GM18873 (cell line): ENCODE results near the gene NCKAP5L.
"Not testable (repeated sequence)": the region's sequence is repeated elsewhere in the genome, so short reads cannot be mapped to it uniquely, and the experiment has no call there.

Source experiments
- ATAC-seq: cut with Tn5 transposase; IDR thresholded peaks from one replicate; pipeline ENCODE4 v1.9.1; 2021; ENCODE audit warnings: mild to moderate bottlenecking, moderate library complexity, moderate number of reproducible peaks; ENCODE audit not compliant: unreplicated experiment, low FRiP score

The NCKAP5L gene

DNA sequence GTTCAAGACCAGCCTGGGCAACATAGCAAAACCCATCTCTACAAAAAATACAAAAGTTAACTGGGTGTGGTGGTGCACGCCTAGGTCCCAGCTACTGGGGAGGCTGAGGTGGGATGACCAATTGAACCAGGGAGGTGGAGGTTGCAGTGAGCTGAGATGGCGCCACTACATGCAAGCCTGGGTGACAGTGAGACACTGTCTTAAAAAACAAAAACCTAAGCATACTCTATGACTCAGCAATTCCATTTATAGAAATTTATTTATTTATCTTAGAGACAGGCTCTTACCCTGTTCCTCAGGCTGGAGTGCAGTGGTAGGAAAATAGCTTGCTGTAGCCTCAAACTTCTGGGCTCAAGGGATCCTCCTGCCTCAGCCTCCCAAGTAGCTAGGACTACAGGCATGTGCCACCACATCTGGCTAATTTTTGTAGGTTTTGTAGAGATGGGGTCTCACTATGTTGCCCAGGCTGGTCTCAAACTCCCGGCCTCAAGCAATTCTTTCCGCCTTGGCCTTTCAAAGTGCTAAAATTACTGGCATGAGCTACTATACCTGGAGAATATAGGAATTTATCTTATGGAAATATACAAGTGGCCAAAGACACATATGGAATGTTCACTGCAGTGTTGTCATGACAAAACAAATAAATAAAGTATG is 43.3 kb downstream of the NCKAP5L start:
- no peak for ATAC-seq

DNA sequence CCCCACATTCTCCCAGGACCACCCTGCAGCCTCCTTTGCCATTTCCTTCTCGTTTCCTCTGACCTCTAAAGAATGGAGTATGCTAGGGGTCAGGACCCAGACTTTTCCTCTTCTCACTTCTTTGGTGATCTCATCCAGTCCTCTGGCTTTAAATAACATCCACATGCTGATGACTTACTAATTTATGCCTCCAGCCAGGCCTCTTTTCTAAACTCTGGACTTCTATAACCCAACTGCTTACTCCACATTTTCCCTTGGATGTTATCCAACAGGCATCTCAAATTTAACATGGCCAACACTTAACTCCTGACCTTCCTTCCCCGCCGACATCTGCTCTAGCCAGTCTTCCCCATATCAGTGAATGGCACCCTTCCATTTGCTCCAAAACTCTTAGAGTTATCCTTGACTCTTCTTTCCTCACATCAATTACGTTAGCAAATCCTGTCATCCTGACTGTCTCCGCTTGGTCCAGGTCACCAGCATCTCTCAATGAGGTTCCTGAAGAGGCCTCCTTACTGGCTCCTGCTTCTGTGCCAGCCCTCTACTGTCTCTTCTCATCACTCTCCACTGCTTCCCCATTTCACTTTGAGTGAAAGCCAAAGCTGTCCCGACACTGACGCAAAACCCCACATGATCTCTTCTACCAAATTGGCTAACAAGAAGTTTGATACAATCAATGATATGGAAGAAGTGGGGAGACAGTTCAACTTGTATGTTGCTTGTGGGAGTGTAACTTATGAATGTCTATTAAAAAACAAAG is 44.1 kb downstream of the NCKAP5L start:
- ATAC-seq: no peak

DNA sequence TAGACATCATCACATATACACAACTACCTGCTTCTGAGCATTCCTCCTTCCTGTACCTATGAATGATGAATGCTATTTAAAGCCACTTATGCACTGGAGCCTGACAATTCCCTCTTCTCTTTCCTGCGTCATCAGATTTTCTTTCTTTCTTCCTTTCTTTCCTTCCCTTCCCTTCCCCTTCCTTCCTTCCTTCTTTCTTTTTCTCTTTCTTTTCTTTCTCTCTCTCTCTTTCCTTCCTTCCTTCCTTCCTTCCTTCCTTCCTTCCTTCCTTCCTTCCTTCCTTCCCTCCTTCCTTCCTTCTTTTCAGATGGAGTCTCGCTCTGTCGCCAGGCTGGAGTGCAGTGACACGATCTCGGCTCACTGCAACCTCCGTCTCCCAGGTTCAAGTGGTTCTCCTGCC is 47.3 kb downstream of the NCKAP5L start:
- ATAC-seq: not testable (repeated sequence)

GRCh38 chr12:49779581-49779980 is 48.6 kb downstream of the NCKAP5L start:
- no peak for ATAC-seq

GRCh38 chr12:49777800-49778748 is 50.1 kb downstream of the NCKAP5L start:
- no peak for ATAC-seq

DNA sequence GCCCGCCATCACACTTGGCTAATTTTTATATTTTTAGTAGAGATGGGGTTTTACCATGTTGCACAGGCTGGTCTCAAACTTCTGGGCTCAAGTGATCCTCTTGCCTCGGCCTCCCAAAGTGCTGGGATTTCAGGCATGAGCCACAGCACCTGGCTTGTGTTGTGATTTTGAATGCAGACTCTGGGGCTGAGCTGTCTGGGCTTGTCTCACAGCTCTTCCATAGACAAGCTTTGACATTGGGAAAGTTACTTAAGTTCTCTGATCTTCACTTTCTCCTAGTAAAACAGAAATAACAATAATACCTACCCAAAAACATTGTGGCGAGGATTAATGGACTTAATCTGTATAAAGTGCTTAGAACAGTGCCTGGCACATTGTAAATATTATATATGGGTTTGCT is 50.9 kb downstream of the NCKAP5L start:
- ATAC-seq: no peak

- ATAC-seq: no peak
Measured at GRCh38 chr12:49776858-49777257, 51.4 kb downstream of the NCKAP5L start.

- no peak for ATAC-seq
Measured at GRCh38 chr12:49776413-49776812, 51.8 kb downstream of the NCKAP5L start.

- not testable (repeated sequence) for ATAC-seq
Measured at GRCh38 chr12:49773102-49773501, 55.1 kb downstream of the NCKAP5L start.

DNA sequence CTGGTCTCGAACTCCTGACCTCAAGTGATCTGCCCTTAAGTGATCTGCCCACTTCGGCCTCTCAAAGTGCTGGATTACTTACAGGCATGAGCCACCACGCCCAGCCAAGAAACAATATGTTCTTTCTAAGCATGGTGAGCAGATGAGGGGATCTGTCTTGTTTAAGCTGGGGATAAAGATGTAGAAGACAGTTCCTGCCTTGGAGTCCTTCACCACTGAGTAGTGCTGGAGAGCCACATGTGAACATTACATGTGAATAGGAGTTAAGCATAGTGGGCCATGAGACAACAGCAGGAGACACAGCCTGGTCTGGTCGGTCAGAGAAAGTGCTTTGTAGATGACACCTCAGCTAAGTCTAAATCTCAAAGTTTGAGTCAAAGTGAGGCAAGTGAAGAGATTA is 60.9 kb downstream of the NCKAP5L start:
- ATAC-seq: no peak

- no peak for ATAC-seq
Measured at GRCh38 chr12:49766115-49766455, 62.1 kb downstream of the NCKAP5L start.

GRCh38 chr12:49764126-49764525 is 64.1 kb downstream of the NCKAP5L start:
- ATAC-seq: no peak

- no peak for ATAC-seq
Measured at GRCh38 chr12:49763006-49763591, 65.1 kb downstream of the NCKAP5L start.

GRCh38 chr12:49762468-49762847 is 65.8 kb downstream of the NCKAP5L start:
- no peak for ATAC-seq

GRCh38 chr12:49761677-49762467 is 66.3 kb downstream of the NCKAP5L start:
- no peak for ATAC-seq

- no peak for ATAC-seq
Measured at GRCh38 chr12:49750996-49751393, 77.2 kb downstream of the NCKAP5L start.

DNA sequence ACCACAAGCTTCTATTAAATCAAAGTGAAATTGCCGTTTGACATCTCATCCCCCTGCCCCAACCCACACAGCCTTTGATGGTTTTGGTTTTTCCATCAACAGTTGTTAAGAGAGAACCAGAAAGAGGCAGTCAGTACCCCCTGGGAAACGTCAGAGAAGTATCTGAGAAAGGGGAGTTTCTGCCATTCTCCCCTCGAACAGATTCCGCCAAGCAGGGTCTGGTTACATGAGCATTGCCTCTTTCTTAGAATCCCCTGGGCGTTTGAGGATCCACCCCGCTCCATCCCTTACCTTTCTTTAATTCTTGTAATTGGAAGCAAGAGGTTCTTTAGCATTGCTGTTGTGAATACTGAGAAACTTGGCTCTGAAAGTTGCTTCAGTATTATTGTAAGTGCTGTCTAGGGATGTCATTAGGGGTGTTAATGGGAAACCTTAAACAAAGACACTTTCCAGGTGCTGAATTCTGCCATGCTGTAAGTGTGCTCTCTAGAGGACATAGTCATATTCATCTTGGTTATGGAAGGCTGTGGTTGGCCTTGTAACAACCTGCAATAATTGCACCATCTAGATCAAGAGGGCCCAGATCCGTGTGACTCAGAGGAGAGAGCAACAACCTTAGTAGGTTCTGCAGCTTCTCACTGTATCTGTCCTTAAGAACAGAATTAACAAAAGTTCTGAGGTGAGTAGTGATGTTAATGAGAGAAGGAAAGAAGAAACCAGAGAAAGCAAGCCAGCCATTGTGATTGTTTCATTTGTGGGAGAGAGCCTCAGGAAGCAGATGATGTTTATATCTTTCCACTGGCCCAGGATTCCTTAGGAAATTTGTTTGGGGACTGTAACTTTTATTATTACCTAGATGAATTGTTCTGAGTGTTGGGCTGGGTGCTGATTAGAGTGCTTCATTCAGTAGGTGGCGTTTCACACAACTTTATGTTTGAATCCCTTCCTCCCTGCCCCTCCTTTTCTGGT is 77.9 kb downstream of the NCKAP5L start:
- ATAC-seq: no peak

DNA sequence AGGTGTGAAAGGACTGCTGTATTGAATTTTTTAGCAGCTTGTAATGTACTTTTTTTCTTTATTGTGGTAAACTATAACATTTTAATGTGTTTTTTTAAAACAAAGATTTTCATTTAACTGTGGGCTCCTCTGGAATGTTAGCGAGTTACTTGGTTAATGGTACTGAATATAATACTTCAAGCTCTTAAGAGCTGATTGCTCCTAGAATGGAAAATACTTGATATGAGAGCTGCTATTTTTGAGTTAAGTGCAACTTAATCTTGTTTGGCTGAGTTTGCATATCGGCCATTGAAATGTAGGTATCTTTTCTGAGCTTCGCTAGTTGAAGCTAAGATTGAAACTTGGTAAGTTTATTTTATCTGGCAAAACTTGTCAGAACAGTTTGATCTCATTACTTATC is 79.4 kb downstream of the NCKAP5L start:
- no peak for ATAC-seq

- no peak for ATAC-seq
Measured at GRCh38 chr12:49748306-49748705, 79.9 kb downstream of the NCKAP5L start.
